Measurements from ENCODE around the gene SDK1.

GRCh38 chr7:3918576-3918975 is 617.5 kb downstream of the SDK1 start:
- no peak for TF ChIP-seq POLR2A (IDR thresholded peaks at IDR 0.05)
- no peak for TF ChIP-seq CTCF (IDR thresholded peaks at IDR 0.05)
